ENCODE results near the gene IRGQ.

The IRGQ gene

DNA sequence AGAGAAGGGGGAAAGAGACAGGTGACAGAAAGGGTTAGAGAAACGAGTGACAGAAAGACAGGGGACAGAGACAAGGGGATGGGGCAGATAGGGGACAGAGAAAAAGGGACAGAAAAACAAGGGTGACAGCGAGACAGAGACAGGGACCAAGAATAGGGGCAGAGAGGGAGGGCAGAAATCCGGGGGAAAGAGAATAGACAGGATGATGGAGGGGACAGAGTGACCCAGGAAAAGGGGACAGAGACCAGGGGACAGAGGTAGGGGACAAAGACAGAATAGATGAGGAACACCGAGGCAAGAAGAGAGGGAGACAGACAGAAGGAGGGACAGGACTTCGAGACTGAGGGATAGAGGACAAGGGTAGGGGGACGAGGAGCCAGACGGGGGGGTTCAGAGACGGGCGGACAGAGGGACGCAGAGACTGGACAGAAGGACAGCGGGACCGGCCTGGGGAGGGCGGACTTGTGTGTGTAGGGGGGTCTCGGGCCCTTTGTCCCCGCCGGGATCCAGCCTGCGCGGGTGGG, 43.1 kb upstream of the IRGQ start (continued):
- TF ChIP-seq ZNF211 (tag by site-specific recombination; IDR thresholded peaks at IDR 0.05; ENCODE audit: low read depth) (no peak), ZNF521 (tag by site-specific recombination; IDR thresholded peaks at IDR 0.05) (peak; percentile 70; the same call in 1 of the 2 replicates), ZNF169 (tag by site-specific recombination; IDR thresholded peaks at IDR 0.05) (peak; percentile 64), ZNF416 (tag by site-specific recombination; IDR thresholded peaks at IDR 0.05) (no peak), ZNF658 (tag by site-specific recombination; IDR thresholded peaks at IDR 0.05) (no peak), ZFP3 (tag by site-specific recombination; IDR thresholded peaks at IDR 0.05; ENCODE audit: low read depth) (0 out of 2 replicates have a peak, but pooled peaks have one; percentile 10), ZNF624 (tag by site-specific recombination; IDR thresholded peaks at IDR 0.05) (no peak), ZNF837 (tag by site-specific recombination; IDR thresholded peaks at IDR 0.05) (no peak), ZNF621 (tag by site-specific recombination; IDR thresholded peaks at IDR 0.05) (0 out of 2 replicates have a peak, but pooled peaks have one; percentile 31), ZIC2 (tag by site-specific recombination; IDR thresholded peaks at IDR 0.05) (no peak), MZF1 (tag by site-specific recombination; IDR thresholded peaks at IDR 0.05; ENCODE audit: borderline replicate concordance) (no peak), ZNF266 (tag by site-specific recombination; IDR thresholded peaks at IDR 0.05; ENCODE audit: low read depth) (no peak), ZNF146 (tag by site-specific recombination; IDR thresholded peaks at IDR 0.05) (peak; percentile 6; the same call in 1 of the 2 replicates), ZNF24 (tag by site-specific recombination; IDR thresholded peaks at IDR 0.05) (no peak), PRDM1 (tag by site-specific recombination; IDR thresholded peaks at IDR 0.05) (peak; percentile 75), ZNF600 (tag by site-specific recombination; IDR thresholded peaks at IDR 0.05) (no peak), ZNF157 (tag by site-specific recombination; IDR thresholded peaks at IDR 0.05) (no peak), ZNF221 (tag by site-specific recombination; IDR thresholded peaks at IDR 0.05; ENCODE audit: borderline replicate concordance) (no peak), KLF8 (tag by site-specific recombination; IDR thresholded peaks at IDR 0.05) (peak; percentile 30; the same call in 1 of the 2 replicates)
- TF ChIP-seq, protein P1, sequence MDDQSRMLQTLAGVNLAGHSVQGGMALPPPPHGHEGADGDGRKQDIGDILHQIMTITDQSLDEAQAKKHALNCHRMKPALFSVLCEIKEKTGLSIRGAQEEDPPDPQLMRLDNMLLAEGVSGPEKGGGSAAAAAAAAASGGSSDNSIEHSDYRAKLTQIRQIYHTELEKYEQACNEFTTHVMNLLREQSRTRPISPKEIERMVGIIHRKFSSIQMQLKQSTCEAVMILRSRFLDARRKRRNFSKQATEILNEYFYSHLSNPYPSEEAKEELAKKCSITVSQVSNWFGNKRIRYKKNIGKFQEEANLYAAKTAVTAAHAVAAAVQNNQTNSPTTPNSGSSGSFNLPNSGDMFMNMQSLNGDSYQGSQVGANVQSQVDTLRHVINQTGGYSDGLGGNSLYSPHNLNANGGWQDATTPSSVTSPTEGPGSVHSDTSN (CRISPR knock-in tag; IDR thresholded peaks at IDR 0.05) = no peak
- TF ChIP-seq, protein P2, sequence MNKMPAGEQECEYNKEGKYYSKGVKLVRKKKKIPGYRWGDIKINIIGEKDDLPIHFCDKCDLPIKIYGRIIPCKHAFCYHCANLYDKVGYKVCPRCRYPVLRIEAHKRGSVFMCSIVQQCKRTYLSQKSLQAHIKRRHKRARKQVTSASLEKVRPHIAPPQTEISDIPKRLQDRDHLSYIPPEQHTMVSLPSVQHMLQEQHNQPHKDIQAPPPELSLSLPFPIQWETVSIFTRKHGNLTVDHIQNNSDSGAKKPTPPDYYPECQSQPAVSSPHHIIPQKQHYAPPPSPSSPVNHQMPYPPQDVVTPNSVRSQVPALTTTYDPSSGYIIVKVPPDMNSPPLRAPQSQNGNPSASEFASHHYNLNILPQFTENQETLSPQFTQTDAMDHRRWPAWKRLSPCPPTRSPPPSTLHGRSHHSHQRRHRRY (tag by site-specific recombination; IDR thresholded peaks at IDR 0.05) = peak; percentile 68; the same call in 1 of the 2 replicates
- TF ChIP-seq, protein P3, sequence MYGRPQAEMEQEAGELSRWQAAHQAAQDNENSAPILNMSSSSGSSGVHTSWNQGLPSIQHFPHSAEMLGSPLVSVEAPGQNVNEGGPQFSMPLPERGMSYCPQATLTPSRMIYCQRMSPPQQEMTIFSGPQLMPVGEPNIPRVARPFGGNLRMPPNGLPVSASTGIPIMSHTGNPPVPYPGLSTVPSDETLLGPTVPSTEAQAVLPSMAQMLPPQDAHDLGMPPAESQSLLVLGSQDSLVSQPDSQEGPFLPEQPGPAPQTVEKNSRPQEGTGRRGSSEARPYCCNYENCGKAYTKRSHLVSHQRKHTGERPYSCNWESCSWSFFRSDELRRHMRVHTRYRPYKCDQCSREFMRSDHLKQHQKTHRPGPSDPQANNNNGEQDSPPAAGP (tag by site-specific recombination; IDR thresholded peaks at IDR 0.05) = peak; percentile 42; the same call in 1 of the 2 replicates
- TF ChIP-seq, protein P4, sequence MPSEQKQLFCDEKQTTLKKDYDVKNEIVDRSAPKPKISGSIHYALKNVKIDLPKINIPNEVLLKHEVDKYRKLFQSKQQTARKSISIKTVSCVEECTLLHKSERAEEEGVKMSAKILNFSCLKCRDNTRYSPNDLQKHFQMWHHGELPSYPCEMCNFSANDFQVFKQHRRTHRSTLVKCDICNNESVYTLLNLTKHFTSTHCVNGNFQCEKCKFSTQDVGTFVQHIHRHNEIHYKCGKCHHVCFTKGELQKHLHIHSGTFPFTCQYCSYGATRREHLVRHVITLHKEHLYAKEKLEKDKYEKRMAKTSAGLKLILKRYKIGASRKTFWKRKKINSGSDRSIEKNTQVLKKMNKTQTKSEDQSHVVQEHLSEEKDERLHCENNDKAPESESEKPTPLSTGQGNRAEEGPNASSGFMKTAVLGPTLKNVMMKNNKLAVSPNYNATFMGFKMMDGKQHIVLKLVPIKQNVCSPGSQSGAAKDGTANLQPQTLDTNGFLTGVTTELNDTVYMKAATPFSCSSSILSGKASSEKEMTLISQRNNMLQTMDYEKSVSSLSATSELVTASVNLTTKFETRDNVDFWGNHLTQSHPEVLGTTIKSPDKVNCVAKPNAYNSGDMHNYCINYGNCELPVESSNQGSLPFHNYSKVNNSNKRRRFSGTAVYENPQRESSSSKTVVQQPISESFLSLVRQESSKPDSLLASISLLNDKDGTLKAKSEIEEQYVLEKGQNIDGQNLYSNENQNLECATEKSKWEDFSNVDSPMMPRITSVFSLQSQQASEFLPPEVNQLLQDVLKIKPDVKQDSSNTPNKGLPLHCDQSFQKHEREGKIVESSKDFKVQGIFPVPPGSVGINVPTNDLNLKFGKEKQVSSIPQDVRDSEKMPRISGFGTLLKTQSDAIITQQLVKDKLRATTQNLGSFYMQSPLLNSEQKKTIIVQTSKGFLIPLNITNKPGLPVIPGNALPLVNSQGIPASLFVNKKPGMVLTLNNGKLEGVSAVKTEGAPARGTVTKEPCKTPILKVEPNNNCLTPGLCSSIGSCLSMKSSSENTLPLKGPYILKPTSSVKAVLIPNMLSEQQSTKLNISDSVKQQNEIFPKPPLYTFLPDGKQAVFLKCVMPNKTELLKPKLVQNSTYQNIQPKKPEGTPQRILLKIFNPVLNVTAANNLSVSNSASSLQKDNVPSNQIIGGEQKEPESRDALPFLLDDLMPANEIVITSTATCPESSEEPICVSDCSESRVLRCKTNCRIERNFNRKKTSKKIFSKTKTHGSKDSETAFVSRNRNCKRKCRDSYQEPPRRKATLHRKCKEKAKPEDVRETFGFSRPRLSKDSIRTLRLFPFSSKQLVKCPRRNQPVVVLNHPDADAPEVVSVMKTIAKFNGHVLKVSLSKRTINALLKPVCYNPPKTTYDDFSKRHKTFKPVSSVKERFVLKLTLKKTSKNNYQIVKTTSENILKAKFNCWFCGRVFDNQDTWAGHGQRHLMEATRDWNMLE (tag by site-specific recombination; conservative IDR thresholded peaks at IDR 0.05; ENCODE audit: low read depth) = no peak
- TF ChIP-seq, protein P5, sequence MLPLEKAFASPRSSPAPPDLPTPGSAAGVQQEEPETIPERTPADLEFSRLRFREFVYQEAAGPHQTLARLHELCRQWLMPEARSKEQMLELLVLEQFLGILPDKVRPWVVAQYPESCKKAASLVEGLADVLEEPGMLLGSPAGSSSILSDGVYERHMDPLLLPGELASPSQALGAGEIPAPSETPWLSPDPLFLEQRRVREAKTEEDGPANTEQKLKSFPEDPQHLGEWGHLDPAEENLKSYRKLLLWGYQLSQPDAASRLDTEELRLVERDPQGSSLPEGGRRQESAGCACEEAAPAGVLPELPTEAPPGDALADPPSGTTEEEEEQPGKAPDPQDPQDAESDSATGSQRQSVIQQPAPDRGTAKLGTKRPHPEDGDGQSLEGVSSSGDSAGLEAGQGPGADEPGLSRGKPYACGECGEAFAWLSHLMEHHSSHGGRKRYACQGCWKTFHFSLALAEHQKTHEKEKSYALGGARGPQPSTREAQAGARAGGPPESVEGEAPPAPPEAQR (tag by site-specific recombination; IDR thresholded peaks at IDR 0.05) = 0 out of 2 replicates have a peak, but pooled peaks have one; percentile 12
- TF ChIP-seq, protein P6, sequence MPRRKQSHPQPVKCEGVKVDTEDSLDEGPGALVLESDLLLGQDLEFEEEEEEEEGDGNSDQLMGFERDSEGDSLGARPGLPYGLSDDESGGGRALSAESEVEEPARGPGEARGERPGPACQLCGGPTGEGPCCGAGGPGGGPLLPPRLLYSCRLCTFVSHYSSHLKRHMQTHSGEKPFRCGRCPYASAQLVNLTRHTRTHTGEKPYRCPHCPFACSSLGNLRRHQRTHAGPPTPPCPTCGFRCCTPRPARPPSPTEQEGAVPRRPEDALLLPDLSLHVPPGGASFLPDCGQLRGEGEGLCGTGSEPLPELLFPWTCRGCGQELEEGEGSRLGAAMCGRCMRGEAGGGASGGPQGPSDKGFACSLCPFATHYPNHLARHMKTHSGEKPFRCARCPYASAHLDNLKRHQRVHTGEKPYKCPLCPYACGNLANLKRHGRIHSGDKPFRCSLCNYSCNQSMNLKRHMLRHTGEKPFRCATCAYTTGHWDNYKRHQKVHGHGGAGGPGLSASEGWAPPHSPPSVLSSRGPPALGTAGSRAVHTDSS (tag by site-specific recombination; IDR thresholded peaks at IDR 0.05) = no peak
